ENCODE data around the gene SREBF2. TPM values are rescaled to one million over a fixed set of nuclear protein-coding genes. Genes with fewer than 3 reads are reported as not detected.
A peak's percentile ranks its signal among the peaks of the same experiment; 100 is the strongest.

The SREBF2 gene
- total and polyA plus RNA-seq, 10 of the 15 experiments (the other 5 are each of a cell fraction or from before 2014, with no cell fraction given) = 2.4 to 177 (median 78.8) TPM

DNA sequence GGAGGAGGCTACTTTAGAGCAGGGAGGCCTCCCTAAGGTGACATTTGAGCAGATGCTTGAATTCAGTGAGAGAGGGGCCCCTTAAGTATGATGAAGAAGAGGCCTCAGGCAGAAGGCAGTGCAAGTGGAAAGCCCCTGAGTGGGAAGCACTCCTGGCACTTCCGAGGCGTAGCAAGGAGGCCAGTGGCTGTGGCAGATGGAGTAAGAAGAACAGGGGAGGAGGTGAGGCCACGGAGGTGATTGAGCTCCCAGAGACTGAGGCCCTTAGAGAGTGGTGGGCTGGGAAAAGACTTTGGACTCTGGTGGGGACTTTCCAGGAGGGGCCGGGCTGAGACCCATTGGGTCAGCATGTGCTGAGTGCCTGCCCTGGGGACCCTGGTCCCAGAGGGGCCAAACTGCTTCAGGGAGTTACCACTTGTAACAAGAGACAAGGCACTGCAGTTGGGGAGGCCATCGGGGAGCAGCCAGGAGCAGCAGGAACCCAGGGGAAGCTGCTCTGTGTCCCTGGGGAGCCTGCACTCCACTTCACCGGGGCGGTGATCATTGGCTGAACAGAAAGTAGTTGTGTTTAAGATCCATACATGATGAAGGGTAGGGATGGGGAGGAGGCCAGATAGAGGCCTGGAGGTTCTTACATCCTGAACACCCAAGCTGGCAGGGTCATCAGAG is 116.5 kb downstream of the SREBF2 start (continued):
- TF ChIP-seq, protein P1, sequence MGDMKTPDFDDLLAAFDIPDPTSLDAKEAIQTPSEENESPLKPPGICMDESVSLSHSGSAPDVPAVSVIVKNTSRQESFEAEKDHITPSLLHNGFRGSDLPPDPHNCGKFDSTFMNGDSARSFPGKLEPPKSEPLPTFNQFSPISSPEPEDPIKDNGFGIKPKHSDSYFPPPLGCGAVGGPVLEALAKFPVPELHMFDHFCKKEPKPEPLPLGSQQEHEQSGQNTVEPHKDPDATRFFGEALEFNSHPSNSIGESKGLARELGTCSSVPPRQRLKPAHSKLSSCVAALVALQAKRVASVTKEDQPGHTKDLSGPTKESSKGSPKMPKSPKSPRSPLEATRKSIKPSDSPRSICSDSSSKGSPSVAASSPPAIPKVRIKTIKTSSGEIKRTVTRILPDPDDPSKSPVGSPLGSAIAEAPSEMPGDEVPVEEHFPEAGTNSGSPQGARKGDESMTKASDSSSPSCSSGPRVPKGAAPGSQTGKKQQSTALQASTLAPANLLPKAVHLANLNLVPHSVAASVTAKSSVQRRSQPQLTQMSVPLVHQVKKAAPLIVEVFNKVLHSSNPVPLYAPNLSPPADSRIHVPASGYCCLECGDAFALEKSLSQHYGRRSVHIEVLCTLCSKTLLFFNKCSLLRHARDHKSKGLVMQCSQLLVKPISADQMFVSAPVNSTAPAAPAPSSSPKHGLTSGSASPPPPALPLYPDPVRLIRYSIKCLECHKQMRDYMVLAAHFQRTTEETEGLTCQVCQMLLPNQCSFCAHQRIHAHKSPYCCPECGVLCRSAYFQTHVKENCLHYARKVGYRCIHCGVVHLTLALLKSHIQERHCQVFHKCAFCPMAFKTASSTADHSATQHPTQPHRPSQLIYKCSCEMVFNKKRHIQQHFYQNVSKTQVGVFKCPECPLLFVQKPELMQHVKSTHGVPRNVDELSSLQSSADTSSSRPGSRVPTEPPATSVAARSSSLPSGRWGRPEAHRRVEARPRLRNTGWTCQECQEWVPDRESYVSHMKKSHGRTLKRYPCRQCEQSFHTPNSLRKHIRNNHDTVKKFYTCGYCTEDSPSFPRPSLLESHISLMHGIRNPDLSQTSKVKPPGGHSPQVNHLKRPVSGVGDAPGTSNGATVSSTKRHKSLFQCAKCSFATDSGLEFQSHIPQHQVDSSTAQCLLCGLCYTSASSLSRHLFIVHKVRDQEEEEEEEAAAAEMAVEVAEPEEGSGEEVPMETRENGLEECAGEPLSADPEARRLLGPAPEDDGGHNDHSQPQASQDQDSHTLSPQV (IDR thresholded peaks at IDR 0.05) = no peak; the same call in 1 of the 2 replicates
- TF ChIP-seq, protein P2, sequence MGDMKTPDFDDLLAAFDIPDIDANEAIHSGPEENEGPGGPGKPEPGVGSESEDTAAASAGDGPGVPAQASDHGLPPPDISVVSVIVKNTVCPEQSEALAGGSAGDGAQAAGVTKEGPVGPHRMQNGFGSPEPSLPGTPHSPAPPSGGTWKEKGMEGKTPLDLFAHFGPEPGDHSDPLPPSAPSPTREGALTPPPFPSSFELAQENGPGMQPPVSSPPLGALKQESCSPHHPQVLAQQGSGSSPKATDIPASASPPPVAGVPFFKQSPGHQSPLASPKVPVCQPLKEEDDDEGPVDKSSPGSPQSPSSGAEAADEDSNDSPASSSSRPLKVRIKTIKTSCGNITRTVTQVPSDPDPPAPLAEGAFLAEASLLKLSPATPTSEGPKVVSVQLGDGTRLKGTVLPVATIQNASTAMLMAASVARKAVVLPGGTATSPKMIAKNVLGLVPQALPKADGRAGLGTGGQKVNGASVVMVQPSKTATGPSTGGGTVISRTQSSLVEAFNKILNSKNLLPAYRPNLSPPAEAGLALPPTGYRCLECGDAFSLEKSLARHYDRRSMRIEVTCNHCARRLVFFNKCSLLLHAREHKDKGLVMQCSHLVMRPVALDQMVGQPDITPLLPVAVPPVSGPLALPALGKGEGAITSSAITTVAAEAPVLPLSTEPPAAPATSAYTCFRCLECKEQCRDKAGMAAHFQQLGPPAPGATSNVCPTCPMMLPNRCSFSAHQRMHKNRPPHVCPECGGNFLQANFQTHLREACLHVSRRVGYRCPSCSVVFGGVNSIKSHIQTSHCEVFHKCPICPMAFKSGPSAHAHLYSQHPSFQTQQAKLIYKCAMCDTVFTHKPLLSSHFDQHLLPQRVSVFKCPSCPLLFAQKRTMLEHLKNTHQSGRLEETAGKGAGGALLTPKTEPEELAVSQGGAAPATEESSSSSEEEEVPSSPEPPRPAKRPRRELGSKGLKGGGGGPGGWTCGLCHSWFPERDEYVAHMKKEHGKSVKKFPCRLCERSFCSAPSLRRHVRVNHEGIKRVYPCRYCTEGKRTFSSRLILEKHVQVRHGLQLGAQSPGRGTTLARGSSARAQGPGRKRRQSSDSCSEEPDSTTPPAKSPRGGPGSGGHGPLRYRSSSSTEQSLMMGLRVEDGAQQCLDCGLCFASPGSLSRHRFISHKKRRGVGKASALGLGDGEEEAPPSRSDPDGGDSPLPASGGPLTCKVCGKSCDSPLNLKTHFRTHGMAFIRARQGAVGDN (IDR thresholded peaks at IDR 0.05) = peak; percentile 68; the same call in 1 of the 2 replicates
- TF ChIP-seq FOXK2 (IDR thresholded peaks at IDR 0.05) (no peak), HDGF (IDR thresholded peaks at IDR 0.05) (peak; percentile 41; the same call in 1 of the 2 replicates), ZNF622 (IDR thresholded peaks at IDR 0.05) (no peak), POU2F2 (IDR thresholded peaks at IDR 0.05; ENCODE audit: borderline replicate concordance, low read depth, low read length) (no peak), KAT2A (conservative IDR thresholded peaks at IDR 0.05; ENCODE audit: control insufficient read depth, low read depth, low read length) (no peak), SP1 (IDR thresholded peaks at IDR 0.05; ENCODE audit: low read depth, low read length) (no peak), KDM1A (IDR thresholded peaks at IDR 0.05; ENCODE audit: borderline replicate concordance) (no peak), EZH2 (IDR thresholded peaks at IDR 0.05; ENCODE audit: borderline replicate concordance, control insufficient read depth, low read depth, low read length) (no peak), IRF4 (IDR thresholded peaks at IDR 0.05; ENCODE audit: low read depth, low read length) (peak; percentile 8; the same call in 1 of the 2 replicates), SRF (IDR thresholded peaks at IDR 0.05; ENCODE audit: low read depth in 2 of 2, low read length in 2 of 2) (no peak), TCF3 (IDR thresholded peaks at IDR 0.05; ENCODE audit: borderline replicate concordance, insufficient read depth, low read depth, low read length) (no peak), IKZF1 (conservative IDR thresholded peaks at IDR 0.05) (peak; percentile 96), ESRRA (IDR thresholded peaks at IDR 0.05; ENCODE audit: low read length) (no peak), SUZ12 (IDR thresholded peaks at IDR 0.05; ENCODE audit: unreplicated experiment) (no peak), RAD21 (IDR thresholded peaks at IDR 0.05; ENCODE audit: insufficient read depth, low read depth, low read length) (no peak)
- TF ChIP-seq, protein P3, sequence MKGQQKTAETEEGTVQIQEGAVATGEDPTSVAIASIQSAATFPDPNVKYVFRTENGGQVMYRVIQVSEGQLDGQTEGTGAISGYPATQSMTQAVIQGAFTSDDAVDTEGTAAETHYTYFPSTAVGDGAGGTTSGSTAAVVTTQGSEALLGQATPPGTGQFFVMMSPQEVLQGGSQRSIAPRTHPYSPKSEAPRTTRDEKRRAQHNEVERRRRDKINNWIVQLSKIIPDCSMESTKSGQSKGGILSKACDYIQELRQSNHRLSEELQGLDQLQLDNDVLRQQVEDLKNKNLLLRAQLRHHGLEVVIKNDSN (IDR thresholded peaks at IDR 0.05; ENCODE audit: borderline replicate concordance, extremely low read length, insufficient read depth, low read depth, low read length) = no peak
